ENCODE measurements around the gene SLC22A4.

DNA sequence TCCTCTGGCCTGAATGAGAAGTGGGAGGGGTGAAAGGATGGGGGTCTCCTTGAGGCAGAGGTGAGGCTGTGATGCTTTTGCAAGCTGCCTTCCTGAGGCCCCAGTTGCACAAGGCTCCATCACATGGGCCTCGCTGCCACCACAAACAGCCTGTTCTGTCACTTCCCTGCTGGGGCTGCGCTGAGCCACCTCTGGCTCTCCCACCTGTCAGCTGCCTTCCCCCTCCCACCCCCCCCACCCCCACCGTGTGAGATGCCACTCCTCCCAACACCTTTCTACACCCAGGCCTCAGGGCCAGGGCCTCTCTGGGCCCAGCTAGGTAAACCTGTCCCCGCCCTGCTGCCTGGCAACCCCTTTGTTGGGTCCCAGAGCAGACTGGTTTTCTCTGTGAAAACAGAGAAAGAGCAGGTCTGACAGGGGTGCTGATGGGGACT lies 41.2 kb upstream of the SLC22A4 start:
- TF ChIP-seq POLR2AphosphoS5 (IDR thresholded peaks at IDR 0.05) (no peak), POLR2A (IDR thresholded peaks at IDR 0.05) (no peak)
- TF ChIP-seq, protein P1, sequence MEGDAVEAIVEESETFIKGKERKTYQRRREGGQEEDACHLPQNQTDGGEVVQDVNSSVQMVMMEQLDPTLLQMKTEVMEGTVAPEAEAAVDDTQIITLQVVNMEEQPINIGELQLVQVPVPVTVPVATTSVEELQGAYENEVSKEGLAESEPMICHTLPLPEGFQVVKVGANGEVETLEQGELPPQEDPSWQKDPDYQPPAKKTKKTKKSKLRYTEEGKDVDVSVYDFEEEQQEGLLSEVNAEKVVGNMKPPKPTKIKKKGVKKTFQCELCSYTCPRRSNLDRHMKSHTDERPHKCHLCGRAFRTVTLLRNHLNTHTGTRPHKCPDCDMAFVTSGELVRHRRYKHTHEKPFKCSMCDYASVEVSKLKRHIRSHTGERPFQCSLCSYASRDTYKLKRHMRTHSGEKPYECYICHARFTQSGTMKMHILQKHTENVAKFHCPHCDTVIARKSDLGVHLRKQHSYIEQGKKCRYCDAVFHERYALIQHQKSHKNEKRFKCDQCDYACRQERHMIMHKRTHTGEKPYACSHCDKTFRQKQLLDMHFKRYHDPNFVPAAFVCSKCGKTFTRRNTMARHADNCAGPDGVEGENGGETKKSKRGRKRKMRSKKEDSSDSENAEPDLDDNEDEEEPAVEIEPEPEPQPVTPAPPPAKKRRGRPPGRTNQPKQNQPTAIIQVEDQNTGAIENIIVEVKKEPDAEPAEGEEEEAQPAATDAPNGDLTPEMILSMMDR (IDR thresholded peaks at IDR 0.05): no peak
